ENCODE data around the gene JMJD7.
A peak's percentile ranks its signal among the peaks of the same experiment; 100 is the strongest.

DNA sequence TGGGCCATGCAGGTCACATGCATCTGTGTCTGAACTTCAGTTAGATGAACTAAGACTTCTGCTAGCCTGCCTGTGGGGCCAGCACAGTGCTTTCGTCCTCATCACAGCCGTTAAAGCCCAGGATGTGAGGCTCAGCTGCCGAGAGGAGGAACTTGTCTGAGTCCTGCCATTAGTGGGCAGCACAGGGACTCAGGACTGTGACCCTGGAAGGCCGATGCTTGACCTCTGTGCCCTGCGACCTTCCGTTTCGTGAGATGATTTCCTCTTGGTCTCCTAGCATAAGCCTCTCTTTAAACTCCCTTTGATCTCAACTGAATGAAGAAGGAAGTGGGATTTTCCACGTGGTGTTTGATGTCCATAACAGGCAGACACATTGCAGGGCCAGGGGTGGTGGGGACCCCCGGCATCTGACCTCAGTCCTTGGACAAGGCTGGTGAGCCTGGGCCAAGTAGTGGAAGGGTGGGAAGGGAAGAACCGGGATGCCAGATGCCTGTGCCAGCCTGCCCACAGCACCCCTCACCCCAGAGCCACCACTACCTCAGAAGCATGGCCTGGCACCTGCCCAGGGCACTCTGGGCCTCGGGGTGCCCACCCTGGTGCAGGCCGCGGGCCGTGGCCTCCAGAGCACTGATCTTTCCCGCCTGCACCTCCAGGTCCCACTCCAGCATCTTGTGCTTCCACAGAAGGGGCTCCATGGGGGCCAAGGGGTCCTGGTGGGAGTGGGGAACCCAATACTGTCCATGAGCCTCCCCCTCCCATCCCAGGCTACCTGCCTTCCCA, 32.3 kb downstream of the JMJD7 start:
- TF ChIP-seq, protein P1, sequence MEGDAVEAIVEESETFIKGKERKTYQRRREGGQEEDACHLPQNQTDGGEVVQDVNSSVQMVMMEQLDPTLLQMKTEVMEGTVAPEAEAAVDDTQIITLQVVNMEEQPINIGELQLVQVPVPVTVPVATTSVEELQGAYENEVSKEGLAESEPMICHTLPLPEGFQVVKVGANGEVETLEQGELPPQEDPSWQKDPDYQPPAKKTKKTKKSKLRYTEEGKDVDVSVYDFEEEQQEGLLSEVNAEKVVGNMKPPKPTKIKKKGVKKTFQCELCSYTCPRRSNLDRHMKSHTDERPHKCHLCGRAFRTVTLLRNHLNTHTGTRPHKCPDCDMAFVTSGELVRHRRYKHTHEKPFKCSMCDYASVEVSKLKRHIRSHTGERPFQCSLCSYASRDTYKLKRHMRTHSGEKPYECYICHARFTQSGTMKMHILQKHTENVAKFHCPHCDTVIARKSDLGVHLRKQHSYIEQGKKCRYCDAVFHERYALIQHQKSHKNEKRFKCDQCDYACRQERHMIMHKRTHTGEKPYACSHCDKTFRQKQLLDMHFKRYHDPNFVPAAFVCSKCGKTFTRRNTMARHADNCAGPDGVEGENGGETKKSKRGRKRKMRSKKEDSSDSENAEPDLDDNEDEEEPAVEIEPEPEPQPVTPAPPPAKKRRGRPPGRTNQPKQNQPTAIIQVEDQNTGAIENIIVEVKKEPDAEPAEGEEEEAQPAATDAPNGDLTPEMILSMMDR (conservative IDR thresholded peaks at IDR 0.05; ENCODE audit: low read length) = peak; percentile 28
- TF ChIP-seq EZH2phosphoT487 (IDR thresholded peaks at IDR 0.05; ENCODE audit: borderline replicate concordance) = no peak

Measured in Loucy (cell line).